Fibroblast of pulmonary artery (primary cell): Measurements from ENCODE around the gene FKBP15.

Experiments
- DNase-seq: peaks from one replicate; pipeline ENCODE4 v3.0.0-alpha.2; 2010; ENCODE audit warnings: low read depth
- H3K4me3 ChIP-seq: replicated peaks from 2 replicates; pipeline ENCODE4 v1.5.1; 2011; ENCODE audit warnings: low read depth, mild to moderate bottlenecking, control low read depth, low read length, moderate library complexity
- CTCF ChIP-seq: IDR thresholded peaks from 2 replicates; pipeline ENCODE4 v1.5.1; 2011; ENCODE audit warnings: mild to moderate bottlenecking, control low read depth, low read length, inconsistent platforms; ENCODE audit errors: missing control alignments

FKBP15 gene

GRCh38 chr9:113205861-113206260, 15.2 kb downstream of the FKBP15 start:
- no peak overlapping the region for H3K4me3 ChIP-seq
- no peak for TF ChIP-seq CTCF
- DNase-seq: no peak

GRCh38 chr9:113205432-113205831, 15.6 kb downstream of the FKBP15 start:
- DNase-seq: no peak
- no peak overlapping the region for H3K4me3 ChIP-seq
- no peak for TF ChIP-seq CTCF

GRCh38 chr9:113199683-113200329, 21.3 kb downstream of the FKBP15 start:
- DNase-seq: no peak
- no peak for TF ChIP-seq CTCF
- H3K4me3 ChIP-seq: no peak overlapping the region

GRCh38 chr9:113192455-113192854, 28.6 kb downstream of the FKBP15 start:
- no peak for TF ChIP-seq CTCF
- no peak for DNase-seq
- no peak overlapping the region for H3K4me3 ChIP-seq

GRCh38 chr9:113187929-113188595, 33.0 kb downstream of the FKBP15 start:
- no peak for TF ChIP-seq CTCF
- DNase-seq: peak; percentile 95

GRCh38 chr9:113186137-113186755, 34.8 kb downstream of the FKBP15 start:
- DNase-seq: no peak
- no peak for TF ChIP-seq CTCF
- no peak overlapping the region for H3K4me3 ChIP-seq

More at GRCh38 chr9:113187929-113188595, 33.0 kb downstream of the FKBP15 start:
- peak overlapping the region; percentile 50 for H3K4me3 ChIP-seq
